MM.1S (cell line): ENCODE results near the gene DBNL.
"Not testable (repeated sequence)": the region's sequence is repeated elsewhere in the genome, so short reads cannot be mapped to it uniquely, and the experiment has no call there.

ENCODE experiments used
- CTCF ChIP-seq: fragments of 300-600 bp; sonication (generic); IDR thresholded peaks from 2 replicates; pipeline ENCODE4 v1.5.1; 2016; ENCODE audit warnings: antibody characterized with exemption, low read length, mixed read lengths
- EZH2phosphoT487 ChIP-seq: fragments of 300-600 bp; sonication (generic); IDR thresholded peaks from 2 replicates; pipeline ENCODE4 v1.6.1; 2018; ENCODE audit warnings: antibody characterized with exemption, low read length

DNA sequence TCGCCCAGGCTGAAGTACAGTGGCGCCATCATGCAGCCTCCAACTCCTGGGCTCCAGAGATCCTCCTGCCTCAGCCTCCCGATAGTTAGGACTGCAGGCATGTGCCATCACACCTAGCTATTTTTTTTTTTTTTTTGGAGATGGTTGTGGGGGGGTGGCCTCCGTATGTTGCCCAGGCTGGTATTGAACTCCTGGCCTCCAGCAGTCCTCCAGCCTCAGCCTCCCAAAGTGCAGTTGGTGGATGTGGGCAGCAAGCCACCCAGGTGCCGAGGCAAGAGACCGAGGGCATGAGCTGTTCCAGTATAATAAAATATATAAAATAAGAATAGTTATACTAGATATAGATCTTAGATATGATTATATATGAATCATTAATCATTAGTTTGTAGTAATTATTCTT, 24.7 kb upstream of the DBNL start:
- not testable (repeated sequence) for TF ChIP-seq CTCF, EZH2phosphoT487
